ENCODE data around the gene CECR2. TPM values are rescaled to one million over a fixed set of nuclear protein-coding genes. Genes with fewer than 3 reads are reported as not detected.

The CECR2 gene
- total RNA-seq, 1 experiment from 2014 or later, result 2.6 TPM

DNA sequence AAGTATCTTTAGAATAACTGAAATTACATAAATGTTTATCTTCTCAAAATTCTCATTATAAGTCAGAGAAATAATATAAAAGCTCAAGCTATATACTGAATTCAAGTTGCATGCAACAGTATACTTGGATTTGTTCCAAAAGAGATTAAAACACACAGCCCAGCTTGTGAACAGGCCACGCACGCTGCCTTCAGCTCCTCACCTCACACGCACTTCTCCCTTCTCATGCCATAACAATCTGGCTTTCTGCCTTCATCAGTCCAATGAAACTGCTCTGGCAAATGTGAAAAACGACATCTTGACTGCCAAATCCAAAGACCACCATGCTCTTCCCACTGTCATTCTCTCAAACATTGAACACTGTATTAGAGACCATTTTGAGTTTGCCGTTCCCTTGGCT, 237.2 kb downstream of the CECR2 start:
- no peak for DNase-seq (ENCODE audit: low read depth)

Other genes starting within 250 kb of the CECR2 start
- 0.11 and 0.21 TPM in 2 replicates for gene TMEM121B, start 248.1 kb upstream of the CECR2 start, total RNA-seq (2014; rRNA removed; shearing (Covaris generic))
- gene HDHD5, start 210.2 kb upstream of the CECR2 start, total RNA-seq (2014; rRNA removed; shearing (Covaris generic)), result 51.1 and 60.6 TPM in 2 replicates
- gene ADA2, start 150.0 kb upstream of the CECR2 start, total RNA-seq (2014; rRNA removed; shearing (Covaris generic)), result 0.30 TPM in 1 of 2 replicates, not detected in the other
- 1.3 and 1.5 TPM in 2 replicates for gene SLC25A18, start 194.0 kb downstream of the CECR2 start, total RNA-seq (2014; rRNA removed; shearing (Covaris generic))

Data from Daoy (cell line).